ENCODE measurements around the gene SEMA4A. TPM values are rescaled to one million over a fixed set of nuclear protein-coding genes. Genes with fewer than 3 reads are reported as not detected.

The SEMA4A gene
- total RNA-seq, 1 donor from 2014 or later = 12.7 TPM

DNA sequence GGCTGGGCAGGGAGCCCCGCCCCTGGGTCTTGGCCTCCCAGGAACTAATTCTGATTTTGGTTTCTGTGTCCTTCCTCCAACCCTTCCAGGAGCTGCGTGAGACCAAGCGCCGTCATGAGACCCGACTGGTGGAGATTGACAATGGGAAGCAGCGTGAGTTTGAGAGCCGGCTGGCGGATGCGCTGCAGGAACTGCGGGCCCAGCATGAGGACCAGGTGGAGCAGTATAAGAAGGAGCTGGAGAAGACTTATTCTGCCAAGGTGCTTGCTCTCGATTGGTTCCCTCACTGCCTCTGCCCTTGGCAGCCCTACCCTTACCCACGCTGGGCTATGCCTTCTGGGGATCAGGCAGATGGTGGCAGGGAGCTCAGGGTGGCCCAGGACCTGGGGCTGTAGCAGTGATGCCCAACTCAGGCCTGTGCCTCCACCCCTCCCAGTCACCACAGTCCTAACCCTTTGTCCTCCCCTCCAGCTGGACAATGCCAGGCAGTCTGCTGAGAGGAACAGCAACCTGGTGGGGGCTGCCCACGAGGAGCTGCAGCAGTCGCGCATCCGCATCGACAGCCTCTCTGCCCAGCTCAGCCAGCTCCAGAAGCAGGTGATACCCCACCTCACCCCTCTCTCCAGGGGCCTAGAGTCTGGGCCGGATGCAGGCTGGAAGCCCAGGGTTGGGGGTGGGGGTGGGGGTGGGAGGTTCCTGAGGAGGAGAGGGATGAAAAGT lies 18.5 kb upstream of the SEMA4A start:
- intact Hi-C loops (cut with micrococcal nuclease) = no loop called here
- H3K27me3 Mint-ChIP-seq = peaks cover 1% of the 10 kb centered on the region
- no peak for DNase-seq
- H3K9me3 Mint-ChIP-seq = no peaks in the 10 kb centered on the region
- peaks cover 6% of the 10 kb centered on the region for H3K36me3 Mint-ChIP-seq (ENCODE audit: low read depth)
- H3K4me3 Mint-ChIP-seq = no peak overlapping the region
- no peak overlapping the region for H3K27ac Mint-ChIP-seq
- H3K4me1 Mint-ChIP-seq = peaks cover 4% of the 10 kb centered on the region

DNA sequence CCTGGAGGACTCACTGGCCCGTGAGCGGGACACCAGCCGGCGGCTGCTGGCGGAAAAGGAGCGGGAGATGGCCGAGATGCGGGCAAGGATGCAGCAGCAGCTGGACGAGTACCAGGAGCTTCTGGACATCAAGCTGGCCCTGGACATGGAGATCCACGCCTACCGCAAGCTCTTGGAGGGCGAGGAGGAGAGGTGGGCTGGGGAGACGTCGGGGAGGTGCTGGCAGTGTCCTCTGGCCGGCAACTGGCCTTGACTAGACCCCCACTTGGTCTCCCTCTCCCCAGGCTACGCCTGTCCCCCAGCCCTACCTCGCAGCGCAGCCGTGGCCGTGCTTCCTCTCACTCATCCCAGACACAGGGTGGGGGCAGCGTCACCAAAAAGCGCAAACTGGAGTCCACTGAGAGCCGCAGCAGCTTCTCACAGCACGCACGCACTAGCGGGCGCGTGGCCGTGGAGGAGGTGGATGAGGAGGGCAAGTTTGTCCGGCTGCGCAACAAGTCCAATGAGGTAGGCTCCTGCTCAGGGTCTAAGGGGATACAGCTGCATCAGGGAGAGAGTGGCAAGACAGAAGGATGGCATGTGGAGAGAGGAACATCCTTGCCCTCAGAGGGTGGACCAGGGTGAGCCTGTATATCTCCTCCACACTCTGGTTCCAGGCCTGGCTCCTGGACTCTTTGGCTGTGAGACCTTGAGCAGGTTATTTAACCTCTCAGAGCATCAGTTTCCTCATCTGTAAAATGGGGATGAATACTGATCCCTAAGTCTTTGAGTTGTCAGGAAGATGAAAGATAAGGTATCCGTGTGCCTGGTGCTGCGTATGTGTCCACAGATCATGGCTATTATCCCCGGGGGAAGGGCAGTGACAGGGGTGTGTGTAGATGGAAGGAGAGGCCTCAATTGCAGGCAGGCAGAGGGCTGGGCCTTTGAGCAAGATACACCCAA lies 17.2 kb upstream of the SEMA4A start:
- Mint-ChIP-seq H3K27ac (no peak overlapping the region), H3K9me3 (no peaks in the 10 kb centered on the region), H3K4me3 (no peak overlapping the region), H3K4me1 (no peaks in the 10 kb centered on the region), H3K36me3 (ENCODE audit: low read depth) (peaks cover 6% of the 10 kb centered on the region), H3K27me3 (peaks cover 1% of the 10 kb centered on the region)
- intact Hi-C loops (cut with micrococcal nuclease) = no loop called here
- no peak for DNase-seq

DNA sequence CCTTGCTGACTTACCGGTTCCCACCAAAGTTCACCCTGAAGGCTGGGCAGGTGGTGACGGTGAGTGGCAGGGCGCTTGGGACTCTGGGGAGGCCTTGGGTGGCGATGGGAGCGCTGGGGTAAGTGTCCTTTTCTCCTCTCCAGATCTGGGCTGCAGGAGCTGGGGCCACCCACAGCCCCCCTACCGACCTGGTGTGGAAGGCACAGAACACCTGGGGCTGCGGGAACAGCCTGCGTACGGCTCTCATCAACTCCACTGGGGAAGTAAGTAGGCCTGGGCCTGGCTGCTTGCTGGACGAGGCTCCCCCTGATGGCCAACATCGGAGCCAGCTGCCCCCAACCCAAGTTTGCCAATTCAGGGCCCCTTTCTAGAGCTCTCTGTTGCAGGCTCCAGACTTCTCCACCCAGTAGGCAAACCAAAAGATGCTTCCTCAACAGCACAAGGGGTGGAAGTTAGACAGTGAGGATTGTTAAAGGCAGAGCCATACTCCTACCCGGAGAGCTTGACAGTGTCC lies 16.4 kb upstream of the SEMA4A start:
- intact Hi-C loops (cut with micrococcal nuclease) = no loop called here
- H3K27me3 Mint-ChIP-seq = peaks cover 1% of the 10 kb centered on the region
- no peak overlapping the region for H3K4me3 Mint-ChIP-seq
- H3K9me3 Mint-ChIP-seq = no peaks in the 10 kb centered on the region
- no peak for DNase-seq
- H3K27ac Mint-ChIP-seq = no peak overlapping the region
- H3K4me1 Mint-ChIP-seq = no peaks in the 10 kb centered on the region
- peaks cover 6% of the 10 kb centered on the region for H3K36me3 Mint-ChIP-seq (ENCODE audit: low read depth)

DNA sequence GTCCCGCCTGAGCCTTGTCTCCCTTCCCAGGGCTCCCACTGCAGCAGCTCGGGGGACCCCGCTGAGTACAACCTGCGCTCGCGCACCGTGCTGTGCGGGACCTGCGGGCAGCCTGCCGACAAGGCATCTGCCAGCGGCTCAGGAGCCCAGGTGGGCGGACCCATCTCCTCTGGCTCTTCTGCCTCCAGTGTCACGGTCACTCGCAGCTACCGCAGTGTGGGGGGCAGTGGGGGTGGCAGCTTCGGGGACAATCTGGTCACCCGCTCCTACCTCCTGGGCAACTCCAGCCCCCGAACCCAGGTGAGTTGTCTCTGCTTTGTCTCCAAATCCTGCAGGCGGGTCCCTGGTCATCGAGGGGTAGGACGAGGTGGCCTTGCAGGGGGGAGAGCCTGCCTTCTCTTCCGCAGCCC lies 14.9 kb upstream of the SEMA4A start:
- intact Hi-C loops (cut with micrococcal nuclease) = no loop called here
- no peak overlapping the region for H3K4me3 Mint-ChIP-seq
- no peaks in the 10 kb centered on the region for H3K9me3 Mint-ChIP-seq
- no peak overlapping the region for H3K27ac Mint-ChIP-seq
- H3K4me1 Mint-ChIP-seq = no peaks in the 10 kb centered on the region
- peaks cover 1% of the 10 kb centered on the region for H3K27me3 Mint-ChIP-seq
- H3K36me3 Mint-ChIP-seq (ENCODE audit: low read depth) = peaks cover 6% of the 10 kb centered on the region
- no peak for DNase-seq

DNA sequence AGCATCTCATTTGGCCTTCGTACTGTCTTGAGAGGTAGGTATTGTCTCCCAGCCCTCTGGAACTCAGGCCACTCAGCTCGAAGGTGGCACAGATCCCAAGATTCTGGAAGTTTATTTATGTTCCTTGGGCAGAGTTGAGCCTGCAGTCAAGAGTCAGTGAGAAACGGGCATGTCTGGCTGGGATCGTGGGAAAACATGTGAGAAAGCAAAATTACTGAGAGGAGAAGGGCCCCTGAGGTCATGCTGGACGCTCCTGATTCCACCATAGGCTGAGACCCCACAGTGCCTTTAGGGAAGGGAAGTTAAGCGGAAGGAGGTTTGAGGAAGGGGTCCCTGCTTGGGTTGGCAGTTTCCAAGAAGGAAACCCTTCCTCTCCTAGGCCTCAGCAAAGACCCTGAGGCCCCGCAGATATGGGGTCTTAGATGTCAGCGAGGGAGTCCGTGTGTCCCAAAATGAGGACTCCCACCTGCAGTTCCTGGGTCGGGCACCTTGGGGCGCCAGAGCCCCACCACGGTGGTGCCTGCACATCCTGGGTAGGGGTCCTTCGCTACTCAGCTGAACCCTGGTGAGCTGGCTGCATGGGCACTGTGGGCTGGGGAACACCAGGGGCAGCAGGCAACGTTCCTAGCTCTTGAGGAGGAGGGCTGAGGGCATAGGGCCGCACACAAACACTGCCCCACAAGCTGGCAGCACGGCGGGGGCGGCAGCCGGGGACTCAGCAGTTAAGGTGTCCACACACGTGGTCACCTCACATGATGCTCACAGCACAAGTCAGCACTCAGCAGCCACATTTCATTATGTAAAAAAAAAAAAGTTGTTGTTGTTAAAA lies 12.3 kb upstream of the SEMA4A start:
- Mint-ChIP-seq H3K4me1 (peaks cover 6% of the 10 kb centered on the region), H3K27ac (no peak overlapping the region), H3K9me3 (no peaks in the 10 kb centered on the region), H3K36me3 (ENCODE audit: low read depth) (peaks cover 4% of the 10 kb centered on the region), H3K27me3 (no peaks in the 10 kb centered on the region), H3K4me3 (no peak overlapping the region)
- intact Hi-C loops (cut with micrococcal nuclease) = loop anchor here (1.0 kb wide), 1 partner anchor 84 kb away; no protein-coding TSS in a partner anchor
- peak; percentile 80 for DNase-seq

DNA sequence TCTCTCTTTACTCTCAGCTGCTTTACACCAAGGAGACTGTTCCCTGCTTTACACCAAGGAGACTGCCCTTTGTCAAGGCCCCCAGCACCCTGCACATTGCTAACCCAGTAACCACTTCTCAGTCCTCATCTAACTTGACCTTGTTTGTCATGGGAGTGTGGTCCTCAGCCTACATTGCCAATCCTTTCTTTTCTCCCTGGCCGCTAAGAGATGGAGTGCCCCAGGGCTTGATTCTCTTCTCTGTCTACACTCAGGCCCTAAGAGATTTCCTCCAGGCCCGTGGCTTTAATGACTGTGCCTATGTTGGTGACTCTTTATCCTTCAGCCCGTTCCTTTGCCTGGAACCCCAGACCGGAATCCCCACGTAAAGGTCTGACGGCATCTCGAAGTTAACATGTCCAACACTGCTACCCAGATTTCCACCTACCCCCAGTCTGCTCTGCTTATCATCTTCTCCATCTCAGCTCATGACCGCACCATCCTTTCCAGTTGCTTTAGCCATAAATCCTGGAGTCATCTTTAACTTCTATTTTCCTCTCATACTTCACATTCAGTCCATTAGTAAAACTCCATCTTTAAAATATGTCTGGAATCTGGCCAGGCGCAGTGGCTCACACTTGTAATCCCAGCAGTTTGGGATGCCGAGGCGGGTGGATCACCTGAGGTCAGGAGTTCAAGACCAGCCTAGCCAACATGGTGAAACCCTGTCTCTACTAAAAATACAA lies 9.5 kb upstream of the SEMA4A start:
- H3K9me3 Mint-ChIP-seq = no peaks in the 10 kb centered on the region
- H3K27me3 Mint-ChIP-seq = no peaks in the 10 kb centered on the region
- no peak overlapping the region for H3K27ac Mint-ChIP-seq
- DNase-seq = no peak
- peaks cover 23% of the 10 kb centered on the region for H3K4me1 Mint-ChIP-seq
- intact Hi-C loops (cut with micrococcal nuclease) = no loop called here
- H3K4me3 Mint-ChIP-seq = no peak overlapping the region
- no peaks in the 10 kb centered on the region for H3K36me3 Mint-ChIP-seq (ENCODE audit: low read depth)

DNA sequence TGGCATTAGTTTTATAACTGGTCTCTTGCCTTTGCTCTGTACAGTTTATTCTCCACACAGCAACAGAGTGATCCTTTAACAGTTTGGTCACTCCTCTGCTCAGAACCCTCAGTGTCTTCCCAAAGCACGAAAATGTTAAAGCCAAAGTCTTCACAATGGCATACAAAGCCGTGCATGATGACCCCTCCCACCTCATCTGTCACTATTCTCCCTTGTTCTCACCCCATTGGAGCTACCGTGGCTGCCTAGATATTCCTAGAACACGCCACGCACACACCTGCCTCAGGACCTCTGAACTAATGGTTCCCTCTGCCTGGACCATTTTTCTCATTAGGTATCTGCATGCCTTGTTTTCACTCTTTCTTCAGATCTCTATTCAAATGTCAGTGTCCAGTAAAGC lies 8.6 kb upstream of the SEMA4A start:
- no peaks in the 10 kb centered on the region for H3K27me3 Mint-ChIP-seq
- no peak overlapping the region for H3K27ac Mint-ChIP-seq
- no peak for DNase-seq
- no peak overlapping the region for H3K4me3 Mint-ChIP-seq
- no peaks in the 10 kb centered on the region for H3K36me3 Mint-ChIP-seq (ENCODE audit: low read depth)
- intact Hi-C loops (cut with micrococcal nuclease) = loop anchor here (5.0 kb wide), 1 partner anchor 173 kb away; no protein-coding TSS in a partner anchor
- peaks cover 23% of the 10 kb centered on the region for H3K4me1 Mint-ChIP-seq
- H3K9me3 Mint-ChIP-seq = no peaks in the 10 kb centered on the region

DNA sequence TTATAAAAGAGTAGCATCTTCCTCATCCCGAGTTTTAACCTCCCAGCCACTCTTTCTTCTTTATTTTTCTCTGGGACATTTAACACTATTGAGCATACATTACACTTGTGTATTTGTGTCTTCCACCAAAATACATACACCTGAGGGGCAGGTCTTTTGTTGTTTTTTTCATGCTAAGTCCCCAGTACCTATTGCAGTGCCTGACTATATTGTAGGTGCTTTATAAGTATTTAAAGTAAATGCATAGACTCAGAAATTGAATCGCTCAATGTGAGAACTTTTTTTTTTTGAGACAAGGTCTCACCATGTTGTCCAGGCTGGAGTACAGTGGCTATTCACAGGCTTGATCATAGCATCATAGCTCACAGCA lies 7.8 kb upstream of the SEMA4A start:
- Mint-ChIP-seq H3K9me3 (no peaks in the 10 kb centered on the region), H3K4me3 (peak overlapping the region; percentile 61), H3K36me3 (ENCODE audit: low read depth) (no peaks in the 10 kb centered on the region), H3K27me3 (no peaks in the 10 kb centered on the region), H3K4me1 (peaks cover 28% of the 10 kb centered on the region), H3K27ac (peak overlapping the region; percentile 90)
- no peak for DNase-seq
- intact Hi-C loops (cut with micrococcal nuclease) = loop anchor here (1.0 to 5.0 kb wide), 4 partner anchors 15 to 172 kb away; no protein-coding TSS in a partner anchor

DNA sequence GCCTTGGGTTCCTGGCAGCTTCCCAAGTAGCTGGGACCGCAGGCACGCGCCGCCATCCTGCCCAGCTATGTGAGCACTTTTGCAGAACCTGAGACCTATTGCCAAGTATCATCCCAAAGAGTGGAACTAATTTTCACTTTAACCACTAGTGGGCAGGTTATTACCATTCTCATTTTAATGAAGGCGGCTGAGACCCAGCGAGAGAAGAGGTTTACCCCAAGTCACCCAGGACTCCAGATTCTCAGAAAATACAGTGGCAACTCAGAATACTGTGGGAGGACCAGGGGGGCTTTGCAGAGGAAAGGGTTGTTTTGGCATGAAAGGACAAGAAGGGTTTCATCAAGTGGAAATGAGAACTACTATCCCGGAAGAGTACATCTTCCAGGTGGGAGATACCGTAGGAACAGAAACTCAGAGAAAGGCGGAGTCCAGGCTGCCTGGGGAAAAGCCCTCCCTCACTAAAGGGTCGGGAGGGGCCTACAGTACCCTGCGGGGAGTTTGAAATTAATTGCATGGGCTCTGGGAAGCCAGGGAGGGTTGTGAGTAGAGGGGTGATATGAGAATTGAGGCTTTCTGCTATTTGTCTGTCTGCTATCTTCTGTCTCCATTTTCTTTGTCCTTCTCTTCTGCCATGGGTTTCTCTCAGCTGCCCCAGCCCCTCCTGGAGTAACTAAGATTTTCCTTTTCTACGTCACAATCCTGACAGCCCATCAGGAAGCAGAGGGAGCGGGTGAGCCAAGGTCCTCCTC lies 7.2 kb upstream of the SEMA4A start:
- DNase-seq = peak; percentile 84
- Mint-ChIP-seq H3K36me3 (ENCODE audit: low read depth) (no peaks in the 10 kb centered on the region), H3K27ac (peak overlapping the region; percentile 90), H3K27me3 (no peaks in the 10 kb centered on the region), H3K4me3 (peak overlapping the region; percentile 61), H3K4me1 (peaks cover 29% of the 10 kb centered on the region), H3K9me3 (no peaks in the 10 kb centered on the region)
- intact Hi-C loops (cut with micrococcal nuclease) = loop anchor here (1.0 to 5.0 kb wide), 4 partner anchors 16 to 171 kb away; no protein-coding TSS in a partner anchor

DNA sequence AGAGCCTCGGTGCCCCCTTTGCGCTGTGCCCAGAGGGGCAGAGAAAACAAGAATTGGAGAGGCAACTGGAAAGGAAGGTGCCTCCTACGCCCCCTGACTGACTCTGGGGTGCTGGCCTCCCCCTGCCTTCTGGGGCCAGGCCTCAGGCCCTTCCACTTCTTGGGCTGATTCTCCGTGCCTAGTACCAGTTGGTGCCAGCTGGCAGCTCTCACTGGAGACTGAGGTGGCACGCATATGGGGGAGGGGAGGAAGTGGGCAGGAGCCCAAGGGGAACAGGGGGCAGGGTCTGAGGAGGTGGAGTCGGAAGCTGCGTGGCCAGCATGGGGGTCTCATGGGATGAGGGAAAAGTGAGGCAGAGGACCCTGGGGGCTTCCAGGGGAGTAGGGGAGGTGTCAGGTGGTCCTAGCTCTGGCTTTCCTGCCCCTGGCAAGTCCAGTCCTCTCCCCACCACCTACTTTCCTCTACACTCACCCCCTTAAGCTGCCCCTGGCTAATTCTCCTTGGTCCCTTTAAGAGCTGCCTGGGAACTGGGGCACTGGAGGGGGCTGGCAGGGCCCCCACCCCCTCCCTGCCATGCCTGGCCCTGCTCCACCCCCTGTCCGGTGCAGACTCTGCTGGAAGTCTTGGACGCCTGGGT lies 6.5 kb upstream of the SEMA4A start:
- no peak for DNase-seq
- Mint-ChIP-seq H3K9me3 (no peaks in the 10 kb centered on the region), H3K27me3 (no peaks in the 10 kb centered on the region), H3K4me1 (peaks cover 29% of the 10 kb centered on the region), H3K4me3 (peak overlapping the region; percentile 61), H3K27ac (peak overlapping the region; percentile 90), H3K36me3 (ENCODE audit: low read depth) (no peaks in the 10 kb centered on the region)
- intact Hi-C loops (cut with micrococcal nuclease) = loop anchor here (1.0 to 5.0 kb wide), 4 partner anchors 17 to 170 kb away; no protein-coding TSS in a partner anchor

DNA sequence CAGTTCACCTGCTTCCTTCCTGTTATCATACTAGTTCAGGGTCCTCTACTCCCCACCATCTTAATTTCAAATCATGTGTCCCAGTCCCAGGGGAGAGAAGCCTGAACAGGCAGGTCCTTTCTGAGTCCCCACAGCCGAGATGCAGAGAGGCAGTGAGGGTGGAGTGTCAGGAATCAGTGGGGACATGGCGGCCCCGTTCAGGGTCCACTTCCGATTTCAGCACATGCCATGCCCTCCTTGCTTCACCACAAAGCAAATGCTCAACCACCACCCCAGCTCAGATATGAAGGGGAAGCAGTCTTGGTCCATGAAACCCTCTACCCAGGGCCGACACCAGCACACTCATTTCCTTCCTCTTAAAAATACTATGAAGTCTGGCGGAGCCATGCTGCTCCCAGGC lies 5.2 kb upstream of the SEMA4A start:
- Mint-ChIP-seq H3K9me3 (no peaks in the 10 kb centered on the region), H3K36me3 (ENCODE audit: low read depth) (no peaks in the 10 kb centered on the region), H3K27me3 (no peaks in the 10 kb centered on the region), H3K27ac (peak overlapping the region; percentile 75), H3K4me1 (peaks cover 39% of the 10 kb centered on the region), H3K4me3 (no peak overlapping the region)
- intact Hi-C loops (cut with micrococcal nuclease) = loop anchor here (5.0 kb wide), 1 partner anchor 169 kb away; no protein-coding TSS in a partner anchor
- DNase-seq = no peak

Data from activated CD4-positive, alpha-beta T cell treated with anti-CD3 and anti-CD28 coated beads, Interleukin-2, amount 10 ng/mL, durations not matched to agents 24 days and 14 days (primary cell).